ENCODE data around the gene HMGN3.

The HMGN3 gene

GRCh38 chr6:79202556-79202955, 31.9 kb downstream of the HMGN3 start:
- H3K9ac ChIP-seq (ENCODE audit: low read depth, low read length): no peak overlapping the region
- no peak overlapping the region for H3K4me3 ChIP-seq (ENCODE audit: low read length)
- no peaks in the 10 kb centered on the region for H3K4me1 ChIP-seq (ENCODE audit: insufficient read depth, low read length)
- H3K27ac ChIP-seq (ENCODE audit: low read length): no peak overlapping the region
- no peaks in the 10 kb centered on the region for H3K9me3 ChIP-seq (ENCODE audit: insufficient read depth, low read depth, low read length)
- no peaks in the 10 kb centered on the region for H3K27me3 ChIP-seq (ENCODE audit: insufficient read depth, low read length)
- H3K36me3 ChIP-seq (ENCODE audit: insufficient read depth, low read depth, low read length): peaks cover 72% of the 10 kb centered on the region

GRCh38 chr6:79201983-79202382, 32.5 kb downstream of the HMGN3 start:
- no peaks in the 10 kb centered on the region for H3K9me3 ChIP-seq (ENCODE audit: insufficient read depth, low read depth, low read length)
- H3K4me1 ChIP-seq (ENCODE audit: insufficient read depth, low read length): no peaks in the 10 kb centered on the region
- no peaks in the 10 kb centered on the region for H3K27me3 ChIP-seq (ENCODE audit: insufficient read depth, low read length)
- no peak overlapping the region for H3K27ac ChIP-seq (ENCODE audit: low read length)
- H3K4me3 ChIP-seq (ENCODE audit: low read length): no peak overlapping the region
- H3K9ac ChIP-seq (ENCODE audit: low read depth, low read length): no peak overlapping the region
- H3K36me3 ChIP-seq (ENCODE audit: insufficient read depth, low read depth, low read length): peaks cover 68% of the 10 kb centered on the region

- no peaks in the 10 kb centered on the region for H3K27me3 ChIP-seq (ENCODE audit: insufficient read depth, low read length)
- no peak overlapping the region for H3K4me3 ChIP-seq (ENCODE audit: low read length)
- no peaks in the 10 kb centered on the region for H3K4me1 ChIP-seq (ENCODE audit: insufficient read depth, low read length)
- H3K9me3 ChIP-seq (ENCODE audit: insufficient read depth, low read depth, low read length): no peaks in the 10 kb centered on the region
- no peak overlapping the region for H3K27ac ChIP-seq (ENCODE audit: low read length)
- H3K9ac ChIP-seq (ENCODE audit: low read depth, low read length): no peak overlapping the region
- H3K36me3 ChIP-seq (ENCODE audit: insufficient read depth, low read depth, low read length): peaks cover 60% of the 10 kb centered on the region
Observed at GRCh38 chr6:79201143-79201542, 33.3 kb downstream of the HMGN3 start.

- Histone ChIP-seq H3K9ac (ENCODE audit: low read depth, low read length) (no peak overlapping the region), H3K36me3 (ENCODE audit: insufficient read depth, low read depth, low read length) (peaks cover 19% of the 10 kb centered on the region), H3K27ac (ENCODE audit: low read length) (no peak overlapping the region), H3K4me3 (ENCODE audit: low read length) (no peak overlapping the region), H3K27me3 (ENCODE audit: insufficient read depth, low read length) (no peaks in the 10 kb centered on the region), H3K9me3 (ENCODE audit: insufficient read depth, low read depth, low read length) (0 out of 2 replicates have a peak, but pooled peaks cover 6% of the 10 kb centered on the region), H3K4me1 (ENCODE audit: insufficient read depth, low read length) (no peaks in the 10 kb centered on the region)
Observed at GRCh38 chr6:79196912-79197311, 37.6 kb downstream of the HMGN3 start.

- H3K9me3 ChIP-seq (ENCODE audit: insufficient read depth, low read depth, low read length): peaks cover 16% of the 10 kb centered on the region
- no peaks in the 10 kb centered on the region for H3K4me1 ChIP-seq (ENCODE audit: insufficient read depth, low read length)
- no peak overlapping the region for H3K27ac ChIP-seq (ENCODE audit: low read length)
- no peaks in the 10 kb centered on the region for H3K27me3 ChIP-seq (ENCODE audit: insufficient read depth, low read length)
- no peak overlapping the region for H3K4me3 ChIP-seq (ENCODE audit: low read length)
- no peaks in the 10 kb centered on the region; the same call in 1 of the 2 replicates for H3K36me3 ChIP-seq (ENCODE audit: insufficient read depth, low read depth, low read length)
- no peak overlapping the region for H3K9ac ChIP-seq (ENCODE audit: low read depth, low read length)
Observed at GRCh38 chr6:79193971-79194370, 40.5 kb downstream of the HMGN3 start.

- Histone ChIP-seq H3K4me1 (ENCODE audit: insufficient read depth, low read length) (no peaks in the 10 kb centered on the region), H3K36me3 (ENCODE audit: insufficient read depth, low read depth, low read length) (no peaks in the 10 kb centered on the region), H3K27ac (ENCODE audit: low read length) (no peak overlapping the region), H3K9me3 (ENCODE audit: insufficient read depth, low read depth, low read length) (peaks cover 16% of the 10 kb centered on the region), H3K27me3 (ENCODE audit: insufficient read depth, low read length) (no peaks in the 10 kb centered on the region), H3K4me3 (ENCODE audit: low read length) (no peak overlapping the region), H3K9ac (ENCODE audit: low read depth, low read length) (no peak overlapping the region)
Observed at GRCh38 chr6:79189760-79190350, 44.6 kb downstream of the HMGN3 start.

GRCh38 chr6:79188885-79189480, 45.5 kb downstream of the HMGN3 start:
- Histone ChIP-seq H3K9me3 (ENCODE audit: insufficient read depth, low read depth, low read length) (peaks cover 16% of the 10 kb centered on the region), H3K36me3 (ENCODE audit: insufficient read depth, low read depth, low read length) (no peaks in the 10 kb centered on the region), H3K9ac (ENCODE audit: low read depth, low read length) (no peak overlapping the region), H3K27ac (ENCODE audit: low read length) (no peak overlapping the region), H3K4me1 (ENCODE audit: insufficient read depth, low read length) (no peaks in the 10 kb centered on the region), H3K4me3 (ENCODE audit: low read length) (no peak overlapping the region), H3K27me3 (ENCODE audit: insufficient read depth, low read length) (no peaks in the 10 kb centered on the region)

GRCh38 chr6:79188107-79188506, 46.4 kb downstream of the HMGN3 start:
- no peak overlapping the region for H3K4me3 ChIP-seq (ENCODE audit: low read length)
- H3K9me3 ChIP-seq (ENCODE audit: insufficient read depth, low read depth, low read length): peaks cover 16% of the 10 kb centered on the region
- no peak overlapping the region for H3K9ac ChIP-seq (ENCODE audit: low read depth, low read length)
- no peaks in the 10 kb centered on the region for H3K27me3 ChIP-seq (ENCODE audit: insufficient read depth, low read length)
- H3K36me3 ChIP-seq (ENCODE audit: insufficient read depth, low read depth, low read length): no peaks in the 10 kb centered on the region
- H3K27ac ChIP-seq (ENCODE audit: low read length): no peak overlapping the region
- no peaks in the 10 kb centered on the region for H3K4me1 ChIP-seq (ENCODE audit: insufficient read depth, low read length)

GRCh38 chr6:79186564-79186963, 47.9 kb downstream of the HMGN3 start:
- Histone ChIP-seq H3K4me1 (ENCODE audit: insufficient read depth, low read length) (no peaks in the 10 kb centered on the region), H3K27ac (ENCODE audit: low read length) (no peak overlapping the region)

GRCh38 chr6:79184641-79185040, 49.8 kb downstream of the HMGN3 start:
- H3K9me3 ChIP-seq (ENCODE audit: insufficient read depth, low read depth, low read length): no peaks in the 10 kb centered on the region
- no peak overlapping the region for H3K27ac ChIP-seq (ENCODE audit: low read length)
- H3K36me3 ChIP-seq (ENCODE audit: insufficient read depth, low read depth, low read length): no peaks in the 10 kb centered on the region
- no peak overlapping the region for H3K4me3 ChIP-seq (ENCODE audit: low read length)
- no peaks in the 10 kb centered on the region for H3K27me3 ChIP-seq (ENCODE audit: insufficient read depth, low read length)
- H3K4me1 ChIP-seq (ENCODE audit: insufficient read depth, low read length): no peaks in the 10 kb centered on the region
- no peak overlapping the region for H3K9ac ChIP-seq (ENCODE audit: low read depth, low read length)

More at GRCh38 chr6:79186564-79186963, 47.9 kb downstream of the HMGN3 start:
- Histone ChIP-seq H3K27me3 (ENCODE audit: insufficient read depth, low read length) (no peaks in the 10 kb centered on the region), H3K4me3 (ENCODE audit: low read length) (no peak overlapping the region), H3K9me3 (ENCODE audit: insufficient read depth, low read depth, low read length) (peaks cover 6% of the 10 kb centered on the region), H3K9ac (ENCODE audit: low read depth, low read length) (no peak overlapping the region), H3K36me3 (ENCODE audit: insufficient read depth, low read depth, low read length) (no peaks in the 10 kb centered on the region)

- Histone ChIP-seq H3K27me3 (ENCODE audit: insufficient read depth, low read length) (no peaks in the 10 kb centered on the region), H3K27ac (ENCODE audit: low read length) (no peak overlapping the region), H3K9me3 (ENCODE audit: insufficient read depth, low read depth, low read length) (no peaks in the 10 kb centered on the region), H3K4me3 (ENCODE audit: low read length) (no peak overlapping the region), H3K9ac (ENCODE audit: low read depth, low read length) (no peak overlapping the region), H3K4me1 (ENCODE audit: insufficient read depth, low read length) (no peaks in the 10 kb centered on the region), H3K36me3 (ENCODE audit: insufficient read depth, low read depth, low read length) (no peaks in the 10 kb centered on the region)
Observed at GRCh38 chr6:79184086-79184485, 50.4 kb downstream of the HMGN3 start.

GRCh38 chr6:79180052-79180451, 54.4 kb downstream of the HMGN3 start:
- no peaks in the 10 kb centered on the region for H3K36me3 ChIP-seq (ENCODE audit: insufficient read depth, low read depth, low read length)
- no peaks in the 10 kb centered on the region for H3K4me1 ChIP-seq (ENCODE audit: insufficient read depth, low read length)

More at GRCh38 chr6:79180052-79180451, 54.4 kb downstream of the HMGN3 start:
- H3K4me3 ChIP-seq (ENCODE audit: low read length): no peak overlapping the region
- no peaks in the 10 kb centered on the region for H3K9me3 ChIP-seq (ENCODE audit: insufficient read depth, low read depth, low read length)
- no peaks in the 10 kb centered on the region for H3K27me3 ChIP-seq (ENCODE audit: insufficient read depth, low read length)
- no peak overlapping the region for H3K9ac ChIP-seq (ENCODE audit: low read depth, low read length)
- H3K27ac ChIP-seq (ENCODE audit: low read length): no peak overlapping the region

Data from iPS-20b (cell line).